Suprapubic skin (tissue), 4 donors: ENCODE measurements around the gene NBEAL1.

Experiments used
- CTCF ChIP-seq, 2 donors: fragments of 200-600 bp in 1 of 2; fragments of 450-650 bp in 1 of 2; sonication (generic) in 1 of 2; IDR thresholded peaks; one replicate each; pipeline ENCODE4 v1.5.1; 2016 to 2019; ENCODE audit warnings: antibody characterized with exemption in 2 of 2, mild to moderate bottlenecking in 1 of 2, moderate library complexity in 1 of 2
- EP300 ChIP-seq: sonication (generic); formaldehyde crosslinking; IDR thresholded peaks from one replicate; pipeline ENCODE4 v1.6.1; 2017; ENCODE audit warnings: antibody characterized with exemption
- POLR2A ChIP-seq, 2 donors: fragments of 450-650 bp; IDR thresholded peaks; one replicate each; pipeline ENCODE4 v1.6.1; 2017; ENCODE audit warnings: antibody characterized with exemption in 2 of 2, mild to moderate bottlenecking in 2 of 2, moderate library complexity in 2 of 2
- POLR2AphosphoS5 ChIP-seq, 3 donors: sonication (generic); formaldehyde crosslinking; IDR thresholded peaks; one replicate each; pipeline ENCODE4 v1.6.1; 2017; ENCODE audit warnings: antibody characterized with exemption in 3 of 3

GRCh38 chr2:203038586-203038985, 23.9 kb downstream of the NBEAL1 start:
- TF ChIP-seq POLR2A (IDR thresholded peaks at IDR 0.05), result no peak
- TF ChIP-seq CTCF (IDR thresholded peaks at IDR 0.05), result no peak
- TF ChIP-seq POLR2AphosphoS5 (IDR thresholded peaks at IDR 0.05), result no peak
- no peak for TF ChIP-seq EP300
